Liver (tissue), 9 donors: ENCODE results near the gene NLGN1. TPM values are rescaled to one million over a fixed set of nuclear protein-coding genes. Genes with fewer than 3 reads are reported as not detected.

Source experiments
- DNase-seq: peaks from one replicate; pipeline ENCODE4 v3.0.0-alpha.2; 2017; ENCODE audit warnings: low spot score
- H3K27ac ChIP-seq, 2 donors: one replicate each; pipeline ENCODE4 v1.7.0; 2013; ENCODE audit warnings: inconsistent platforms in 2 of 2, low read length in 2 of 2, control low read depth in 1 of 2, low read depth in 1 of 2, mild to moderate bottlenecking in 1 of 2
- H3K27me3 ChIP-seq, 4 donors: one replicate each; pipeline versions ENCODE4 v1.6.1 to v1.7.0; 2013; ENCODE audit warnings: low read length in 3 of 4, inconsistent platforms in 1 of 4, mild to moderate bottlenecking in 1 of 4, moderate library complexity in 1 of 4; ENCODE audit not compliant: control insufficient read depth in 4 of 4, insufficient read depth in 4 of 4
- H3K36me3 ChIP-seq, 4 donors: one replicate each; pipeline versions ENCODE4 v1.6.1 to v1.7.0; 2013; ENCODE audit warnings: low read length in 3 of 4, mild to moderate bottlenecking in 3 of 4, low read depth in 1 of 4, moderate library complexity in 1 of 4; ENCODE audit not compliant: control insufficient read depth in 4 of 4, insufficient read depth in 3 of 4
- H3K4me1 ChIP-seq, 4 donors: one replicate each; pipeline versions ENCODE4 v1.6.1 to v1.7.0; 2013; ENCODE audit warnings: low read length in 3 of 4, mild to moderate bottlenecking in 3 of 4, moderate library complexity in 1 of 4; ENCODE audit not compliant: control insufficient read depth in 4 of 4, insufficient read depth in 4 of 4
- H3K4me3 ChIP-seq, 3 donors: one replicate each; pipeline versions ENCODE4 v1.6.1 to v1.7.0; 2013; ENCODE audit warnings: low read length in 3 of 3, control low read depth in 1 of 3, low read depth in 1 of 3, mild to moderate bottlenecking in 1 of 3
- H3K9ac ChIP-seq, 2 donors: one replicate each; pipeline ENCODE4 v1.7.0; 2013; ENCODE audit warnings: low read length in 2 of 2, mild to moderate bottlenecking in 2 of 2, moderate library complexity in 2 of 2, control low read depth in 1 of 2, low read depth in 1 of 2
- H3K9me3 ChIP-seq, 4 donors: one replicate each; pipeline versions ENCODE4 v1.6.1 to v1.7.0; 2013; ENCODE audit warnings: low read length in 3 of 4; ENCODE audit not compliant: control insufficient read depth in 4 of 4
- EGR1 ChIP-seq, 2 donors: IDR thresholded peaks; 2 replicates each; pipeline ENCODE4 v1.6.1; 2016 to 2018; ENCODE audit warnings: antibody characterized with exemption in 2 of 2, low read depth in 2 of 2
- FOXA1 ChIP-seq: IDR thresholded peaks from 2 replicates; pipeline ENCODE4 v1.6.1; 2016; ENCODE audit warnings: antibody characterized with exemption
- FOXA2 ChIP-seq: IDR thresholded peaks from 2 replicates; pipeline ENCODE4 v1.6.1; 2016; ENCODE audit warnings: antibody characterized with exemption
- GABPA ChIP-seq, 2 donors: IDR thresholded peaks in 1 of 2; conservative IDR thresholded peaks in 1 of 2; 2 replicates each; pipeline ENCODE4 v1.6.1; 2016; ENCODE audit warnings: antibody characterized with exemption in 2 of 2, mild to moderate bottlenecking in 1 of 2, moderate library complexity in 1 of 2
- HNF4A ChIP-seq, 2 donors: conservative IDR thresholded peaks; 2 replicates each; pipeline ENCODE4 v1.6.1; 2016; ENCODE audit warnings: antibody characterized with exemption in 2 of 2, mild to moderate bottlenecking in 2 of 2
- HNF4G ChIP-seq: IDR thresholded peaks from 2 replicates; pipeline ENCODE4 v1.6.1; 2016; ENCODE audit warnings: antibody characterized with exemption
- JUND ChIP-seq, 2 donors: IDR thresholded peaks; 2 replicates each; pipeline ENCODE4 v1.6.1; 2016; ENCODE audit warnings: antibody characterized with exemption in 2 of 2
- NR2F2 ChIP-seq: IDR thresholded peaks from 2 replicates; pipeline ENCODE4 v1.6.1; 2016; ENCODE audit warnings: antibody characterized with exemption
- RAD21 ChIP-seq, 2 donors: IDR thresholded peaks; 2 replicates each; pipeline ENCODE4 v1.6.1; 2016; ENCODE audit warnings: antibody characterized with exemption in 2 of 2, mild to moderate bottlenecking in 2 of 2
- RXRA ChIP-seq, 2 donors: IDR thresholded peaks; 2 replicates each; pipeline ENCODE4 v1.6.1; 2017 to 2018; ENCODE audit warnings: antibody characterized with exemption in 2 of 2, mild to moderate bottlenecking in 1 of 2
- SP1 ChIP-seq: IDR thresholded peaks from 2 replicates; pipeline ENCODE4 v1.6.1; 2018; ENCODE audit warnings: antibody characterized with exemption, mild to moderate bottlenecking
- TAF1 ChIP-seq: conservative IDR thresholded peaks from 2 replicates; pipeline ENCODE4 v1.6.1; 2016; ENCODE audit warnings: antibody characterized with exemption, mild to moderate bottlenecking
- YY1 ChIP-seq: IDR thresholded peaks from 2 replicates; pipeline ENCODE4 v1.6.1; 2016; ENCODE audit warnings: antibody characterized with exemption, mild to moderate bottlenecking
- WGBS: extraction: QIAGEN DNeasy Blood & Tissue Kit; methylation state at CpG from one replicate; pipeline ENCODE4 v1.1.7; 2013; 5-methylcytosine and 5-hydroxymethylcytosine counted together
- polyA plus RNA-seq, 2 donors: library from polyadenylated mRNA; stranded (reverse) in 1 of 2; unstranded in 1 of 2; fragments of 200-250 nt in 1 of 2; fragments of >200 nt in 1 of 2; fragmentation: Nextera tagmentation in 1 of 2; extraction: Ambion mirVana in 1 of 2; gene quantifications; one replicate each; pipeline versions ENCODE4 v1.2.1 to v1.2.3, GENCODE V29; 2013 to 2015
- total RNA-seq, 2 donors: library from RNA; depleted of rRNA; stranded (reverse); fragments of >200 nt; gene quantifications; one replicate each; pipeline ENCODE4 v1.2.3, GENCODE V29; 2014
- TF ChIP-seq, protein P1 (sequence below): IDR thresholded peaks from 2 replicates; pipeline ENCODE4 v1.6.1; 2016; ENCODE audit warnings: antibody characterized with exemption, mild to moderate bottlenecking
- TF ChIP-seq, protein P2 (sequence below): fragments of 150-350 bp; IDR thresholded peaks from 2 replicates; pipeline ENCODE4 v1.5.1; 2017; ENCODE audit warnings: improper control_type of control experiment, low read depth, low read length; ENCODE audit not compliant: missing input control
- TF ChIP-seq, protein P3 (sequence below): IDR thresholded peaks from 2 replicates; pipeline ENCODE4 v1.6.1; 2016; ENCODE audit warnings: antibody characterized with exemption
- TF ChIP-seq, protein P4 (sequence below): IDR thresholded peaks from 2 replicates; pipeline ENCODE4 v1.6.1; 2016; ENCODE audit warnings: antibody characterized with exemption
- TF ChIP-seq, protein P5 (sequence below): IDR thresholded peaks from 2 replicates; pipeline ENCODE4 v1.6.1; 2016; ENCODE audit warnings: antibody characterized with exemption
- donor health status: healthy.
- donor health status: healthy.
- donor health status: healthy.
- donor health status: healthy.
- donor health status: healthy.

Gene NLGN1
- total and polyA plus RNA-seq, 4 donors: 0.02 to 0.67 (median 0.37) TPM; not detected in 1

DNA sequence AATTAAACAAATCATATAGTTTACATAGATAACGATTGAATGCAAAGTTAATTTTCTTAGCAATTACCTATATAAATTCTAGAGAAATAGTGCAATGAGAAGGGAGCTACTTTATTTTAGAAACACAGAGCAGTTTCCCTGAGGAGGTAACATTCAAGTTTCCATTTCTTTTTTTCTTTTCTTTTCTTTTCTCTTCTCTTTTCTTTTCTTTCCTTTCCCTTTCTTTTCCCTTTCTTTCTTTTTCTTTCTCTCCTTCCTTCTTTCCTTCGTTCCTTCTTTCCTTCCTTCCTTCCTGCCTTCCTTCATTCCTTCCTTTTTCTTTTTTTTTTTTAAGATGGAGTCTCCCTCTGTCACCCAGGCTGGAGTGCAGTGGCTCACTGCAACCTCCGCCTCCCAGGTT lies 417.3 kb downstream of the NLGN1 start:
- Histone ChIP-seq H3K27ac (no peak overlapping the region), H3K9me3 (no peaks in the 10 kb centered on the region), H3K4me3 (no peak overlapping the region), H3K9ac (no peak overlapping the region), H3K36me3 (no peaks in the 10 kb centered on the region), H3K4me1 (no peaks in the 10 kb centered on the region), H3K27me3 (no peaks in the 10 kb centered on the region)
- TF ChIP-seq, protein P1, sequence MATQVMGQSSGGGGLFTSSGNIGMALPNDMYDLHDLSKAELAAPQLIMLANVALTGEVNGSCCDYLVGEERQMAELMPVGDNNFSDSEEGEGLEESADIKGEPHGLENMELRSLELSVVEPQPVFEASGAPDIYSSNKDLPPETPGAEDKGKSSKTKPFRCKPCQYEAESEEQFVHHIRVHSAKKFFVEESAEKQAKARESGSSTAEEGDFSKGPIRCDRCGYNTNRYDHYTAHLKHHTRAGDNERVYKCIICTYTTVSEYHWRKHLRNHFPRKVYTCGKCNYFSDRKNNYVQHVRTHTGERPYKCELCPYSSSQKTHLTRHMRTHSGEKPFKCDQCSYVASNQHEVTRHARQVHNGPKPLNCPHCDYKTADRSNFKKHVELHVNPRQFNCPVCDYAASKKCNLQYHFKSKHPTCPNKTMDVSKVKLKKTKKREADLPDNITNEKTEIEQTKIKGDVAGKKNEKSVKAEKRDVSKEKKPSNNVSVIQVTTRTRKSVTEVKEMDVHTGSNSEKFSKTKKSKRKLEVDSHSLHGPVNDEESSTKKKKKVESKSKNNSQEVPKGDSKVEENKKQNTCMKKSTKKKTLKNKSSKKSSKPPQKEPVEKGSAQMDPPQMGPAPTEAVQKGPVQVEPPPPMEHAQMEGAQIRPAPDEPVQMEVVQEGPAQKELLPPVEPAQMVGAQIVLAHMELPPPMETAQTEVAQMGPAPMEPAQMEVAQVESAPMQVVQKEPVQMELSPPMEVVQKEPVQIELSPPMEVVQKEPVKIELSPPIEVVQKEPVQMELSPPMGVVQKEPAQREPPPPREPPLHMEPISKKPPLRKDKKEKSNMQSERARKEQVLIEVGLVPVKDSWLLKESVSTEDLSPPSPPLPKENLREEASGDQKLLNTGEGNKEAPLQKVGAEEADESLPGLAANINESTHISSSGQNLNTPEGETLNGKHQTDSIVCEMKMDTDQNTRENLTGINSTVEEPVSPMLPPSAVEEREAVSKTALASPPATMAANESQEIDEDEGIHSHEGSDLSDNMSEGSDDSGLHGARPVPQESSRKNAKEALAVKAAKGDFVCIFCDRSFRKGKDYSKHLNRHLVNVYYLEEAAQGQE: no peak
- TF ChIP-seq HNF4G (no peak), NR2F2 (no peak), JUND (IDR thresholded peaks at IDR 0.05) (no peak), GABPA (IDR thresholded peaks at IDR 0.05 in 1 of 2, conservative IDR thresholded peaks at IDR 0.05 in 1 of 2) (no peak), RXRA (IDR thresholded peaks at IDR 0.05) (no peak), SP1 (no peak), YY1 (no peak), HNF4A (conservative IDR thresholded peaks at IDR 0.05) (no peak), RAD21 (IDR thresholded peaks at IDR 0.05) (no peak), TAF1 (no peak), EGR1 (IDR thresholded peaks at IDR 0.05; ENCODE audit: low read depth in 2 of 2) (no peak), FOXA1 (no peak), FOXA2 (no peak)
- TF ChIP-seq, protein P2, sequence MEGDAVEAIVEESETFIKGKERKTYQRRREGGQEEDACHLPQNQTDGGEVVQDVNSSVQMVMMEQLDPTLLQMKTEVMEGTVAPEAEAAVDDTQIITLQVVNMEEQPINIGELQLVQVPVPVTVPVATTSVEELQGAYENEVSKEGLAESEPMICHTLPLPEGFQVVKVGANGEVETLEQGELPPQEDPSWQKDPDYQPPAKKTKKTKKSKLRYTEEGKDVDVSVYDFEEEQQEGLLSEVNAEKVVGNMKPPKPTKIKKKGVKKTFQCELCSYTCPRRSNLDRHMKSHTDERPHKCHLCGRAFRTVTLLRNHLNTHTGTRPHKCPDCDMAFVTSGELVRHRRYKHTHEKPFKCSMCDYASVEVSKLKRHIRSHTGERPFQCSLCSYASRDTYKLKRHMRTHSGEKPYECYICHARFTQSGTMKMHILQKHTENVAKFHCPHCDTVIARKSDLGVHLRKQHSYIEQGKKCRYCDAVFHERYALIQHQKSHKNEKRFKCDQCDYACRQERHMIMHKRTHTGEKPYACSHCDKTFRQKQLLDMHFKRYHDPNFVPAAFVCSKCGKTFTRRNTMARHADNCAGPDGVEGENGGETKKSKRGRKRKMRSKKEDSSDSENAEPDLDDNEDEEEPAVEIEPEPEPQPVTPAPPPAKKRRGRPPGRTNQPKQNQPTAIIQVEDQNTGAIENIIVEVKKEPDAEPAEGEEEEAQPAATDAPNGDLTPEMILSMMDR: no peak
- TF ChIP-seq, protein P3, sequence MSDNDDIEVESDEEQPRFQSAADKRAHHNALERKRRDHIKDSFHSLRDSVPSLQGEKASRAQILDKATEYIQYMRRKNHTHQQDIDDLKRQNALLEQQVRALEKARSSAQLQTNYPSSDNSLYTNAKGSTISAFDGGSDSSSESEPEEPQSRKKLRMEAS: no peak
- TF ChIP-seq, protein P4, sequence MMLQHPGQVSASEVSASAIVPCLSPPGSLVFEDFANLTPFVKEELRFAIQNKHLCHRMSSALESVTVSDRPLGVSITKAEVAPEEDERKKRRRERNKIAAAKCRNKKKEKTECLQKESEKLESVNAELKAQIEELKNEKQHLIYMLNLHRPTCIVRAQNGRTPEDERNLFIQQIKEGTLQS: no peak
- TF ChIP-seq, protein P5, sequence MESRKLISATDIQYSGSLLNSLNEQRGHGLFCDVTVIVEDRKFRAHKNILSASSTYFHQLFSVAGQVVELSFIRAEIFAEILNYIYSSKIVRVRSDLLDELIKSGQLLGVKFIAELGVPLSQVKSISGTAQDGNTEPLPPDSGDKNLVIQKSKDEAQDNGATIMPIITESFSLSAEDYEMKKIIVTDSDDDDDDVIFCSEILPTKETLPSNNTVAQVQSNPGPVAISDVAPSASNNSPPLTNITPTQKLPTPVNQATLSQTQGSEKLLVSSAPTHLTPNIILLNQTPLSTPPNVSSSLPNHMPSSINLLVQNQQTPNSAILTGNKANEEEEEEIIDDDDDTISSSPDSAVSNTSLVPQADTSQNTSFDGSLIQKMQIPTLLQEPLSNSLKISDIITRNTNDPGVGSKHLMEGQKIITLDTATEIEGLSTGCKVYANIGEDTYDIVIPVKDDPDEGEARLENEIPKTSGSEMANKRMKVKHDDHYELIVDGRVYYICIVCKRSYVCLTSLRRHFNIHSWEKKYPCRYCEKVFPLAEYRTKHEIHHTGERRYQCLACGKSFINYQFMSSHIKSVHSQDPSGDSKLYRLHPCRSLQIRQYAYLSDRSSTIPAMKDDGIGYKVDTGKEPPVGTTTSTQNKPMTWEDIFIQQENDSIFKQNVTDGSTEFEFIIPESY: no peak
- DNase-seq: no peak
- WGBS: 74% methylated on average over 3 of the region's 3 CpGs

DNA sequence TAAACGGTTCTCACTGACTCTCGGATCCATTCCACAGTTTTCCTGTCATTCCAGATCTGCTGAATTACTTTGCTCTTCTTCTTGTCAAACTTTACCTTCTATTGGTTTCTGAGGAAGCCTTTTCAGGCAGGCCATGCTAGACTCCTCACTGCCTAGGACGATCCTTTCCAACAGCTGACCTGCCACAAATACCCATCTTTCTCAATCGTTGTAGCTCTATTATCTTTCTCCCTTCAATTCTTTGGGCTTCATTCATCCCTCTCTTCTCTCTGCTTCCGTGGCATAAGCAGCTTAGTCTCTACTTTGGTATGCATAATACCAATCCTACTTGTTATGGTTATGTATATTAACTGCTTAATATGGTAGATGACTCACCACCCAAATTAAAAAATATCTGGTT lies 421.8 kb downstream of the NLGN1 start:
- no peak overlapping the region for H3K9ac ChIP-seq
- H3K27me3 ChIP-seq: no peaks in the 10 kb centered on the region
- no peaks in the 10 kb centered on the region for H3K9me3 ChIP-seq
- no peaks in the 10 kb centered on the region for H3K36me3 ChIP-seq
- WGBS: 62% methylated on average over 5 of the region's 5 CpGs
- DNase-seq: no peak
- H3K4me1 ChIP-seq: no peaks in the 10 kb centered on the region
- no peak overlapping the region for H3K27ac ChIP-seq
- no peak overlapping the region for H3K4me3 ChIP-seq
- no peak for TF ChIP-seq YY1
- no peak for TF ChIP-seq NR2F2
- TF ChIP-seq JUND (IDR thresholded peaks at IDR 0.05): no peak
- no peak for TF ChIP-seq RXRA (IDR thresholded peaks at IDR 0.05)
- no peak for TF ChIP-seq EGR1 (IDR thresholded peaks at IDR 0.05; ENCODE audit: low read depth in 2 of 2)
- TF ChIP-seq GABPA (IDR thresholded peaks at IDR 0.05 in 1 of 2, conservative IDR thresholded peaks at IDR 0.05 in 1 of 2): no peak
- TF ChIP-seq, protein P3: no peak
- no peak for TF ChIP-seq FOXA1
- TF ChIP-seq HNF4G: no peak
- no peak for TF ChIP-seq HNF4A (conservative IDR thresholded peaks at IDR 0.05)
- TF ChIP-seq, protein P1: no peak
- no peak for TF ChIP-seq RAD21 (IDR thresholded peaks at IDR 0.05)
- TF ChIP-seq SP1: no peak
- TF ChIP-seq TAF1: no peak
- TF ChIP-seq, protein P4: no peak
- no peak for TF ChIP-seq FOXA2
